AG09319 (cell line): ENCODE data around the gene SLC9B1.

ENCODE experiments used
- DNase-seq: peaks from one replicate; pipeline ENCODE4 v3.0.0-alpha.2; 2010; ENCODE audit warnings: low read depth; ENCODE audit errors: extremely low read depth
- CTCF ChIP-seq: IDR thresholded peaks from 2 replicates; pipeline ENCODE4 v1.5.1; 2011; ENCODE audit warnings: low read depth, mild to moderate bottlenecking, inconsistent platforms, low read length, moderate library complexity

Gene SLC9B1

GRCh38 chr4:103019308-103020124, at the start of gene SLC9B1:
TSS of gene SLC9B1 (minus strand) at chr4:103019705. CDS start at chr4:102991711, 27,994 bp downstream.
- peak; percentile 91 for DNase-seq

GRCh38 chr4:103067841-103068547, 48.5 kb upstream of the SLC9B1 start:
- TF ChIP-seq CTCF: no peak
- DNase-seq: no peak

More at GRCh38 chr4:103019308-103020124, at the start of gene SLC9B1:
- TF ChIP-seq CTCF: no peak

- TF ChIP-seq CTCF: no peak
- DNase-seq: no peak
These were observed 41.1 kb upstream of the SLC9B1 start for GRCh38 chr4:103060453-103061148.

- TF ChIP-seq CTCF: no peak
- no peak for DNase-seq
These were observed 34.5 kb upstream of the SLC9B1 start for GRCh38 chr4:103054030-103054429.

GRCh38 chr4:103052779-103053178, 33.3 kb upstream of the SLC9B1 start:
- DNase-seq: no peak
- no peak for TF ChIP-seq CTCF

GRCh38 chr4:103052145-103052544, 32.6 kb upstream of the SLC9B1 start:
- DNase-seq: no peak
- TF ChIP-seq CTCF: no peak
